ENCODE measurements around the gene NEK1.
"Not testable (repeated sequence)": the region's sequence is repeated elsewhere in the genome, so short reads cannot be mapped to it uniquely, and the experiment has no call there.

NEK1 gene

GRCh38 chr4:169625886-169626285 is 13.5 kb upstream of the NEK1 start:
- no peak for DNase-seq

GRCh38 chr4:169624012-169624411 is 11.6 kb upstream of the NEK1 start:
- not testable (repeated sequence) for DNase-seq

DNA sequence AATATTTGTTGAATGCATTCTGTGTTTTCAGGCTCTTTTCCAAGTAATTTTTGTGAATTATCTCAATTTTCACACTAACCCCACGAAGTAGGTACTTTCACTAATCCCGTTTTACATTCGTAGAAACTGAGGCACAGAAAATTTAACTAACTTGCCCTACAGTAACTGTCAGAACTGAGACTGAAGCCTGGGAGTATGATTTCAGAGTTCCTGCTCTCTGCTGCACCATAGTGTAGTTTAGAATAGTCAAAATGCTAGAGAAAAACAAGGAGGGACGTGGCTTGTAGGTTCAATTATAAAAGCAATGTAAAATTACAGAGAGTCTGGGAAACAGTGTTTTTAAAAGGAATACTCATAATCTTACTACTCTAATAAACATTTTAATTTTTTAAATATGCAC is 10.2 kb upstream of the NEK1 start:
- no peak for DNase-seq

DNA sequence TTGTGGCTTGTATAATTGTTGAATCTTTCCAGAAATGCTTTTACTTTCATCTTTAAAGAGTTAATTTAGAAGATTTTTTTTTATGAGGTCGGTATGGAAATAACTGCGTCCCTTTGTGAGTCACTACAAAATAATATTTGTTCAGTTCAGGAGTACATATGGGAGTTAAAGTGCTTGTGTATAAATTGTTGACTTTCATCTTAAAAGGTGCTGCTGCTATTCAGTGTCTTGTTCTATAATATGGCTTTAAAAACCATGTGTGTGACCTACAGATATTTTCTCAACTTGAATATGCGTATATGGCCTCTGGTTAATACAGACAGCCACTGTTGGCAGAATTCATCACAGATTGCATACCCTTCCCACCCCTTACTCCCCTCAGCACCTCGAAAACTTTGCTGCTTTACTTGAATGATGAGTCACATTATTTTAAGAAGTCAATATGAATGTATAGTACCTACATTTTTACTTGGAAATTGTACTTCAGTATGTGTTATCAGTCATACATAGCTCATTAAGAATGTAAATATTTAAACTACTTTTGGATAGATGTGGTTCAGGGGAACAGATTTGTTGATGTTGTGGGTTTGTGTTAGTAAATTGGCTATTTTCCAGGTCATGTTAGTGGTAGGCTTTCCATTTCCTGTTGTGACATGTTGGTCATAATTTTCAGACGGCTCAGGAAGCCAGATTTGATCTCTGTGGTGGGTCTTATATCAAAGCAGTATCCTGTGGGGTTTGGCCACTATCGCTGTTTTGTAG is 9.5 kb upstream of the NEK1 start:
- DNase-seq = peak; percentile 16

- DNase-seq = no peak
These were observed 8.5 kb upstream of the NEK1 start for GRCh38 chr4:169620880-169621248.

DNA sequence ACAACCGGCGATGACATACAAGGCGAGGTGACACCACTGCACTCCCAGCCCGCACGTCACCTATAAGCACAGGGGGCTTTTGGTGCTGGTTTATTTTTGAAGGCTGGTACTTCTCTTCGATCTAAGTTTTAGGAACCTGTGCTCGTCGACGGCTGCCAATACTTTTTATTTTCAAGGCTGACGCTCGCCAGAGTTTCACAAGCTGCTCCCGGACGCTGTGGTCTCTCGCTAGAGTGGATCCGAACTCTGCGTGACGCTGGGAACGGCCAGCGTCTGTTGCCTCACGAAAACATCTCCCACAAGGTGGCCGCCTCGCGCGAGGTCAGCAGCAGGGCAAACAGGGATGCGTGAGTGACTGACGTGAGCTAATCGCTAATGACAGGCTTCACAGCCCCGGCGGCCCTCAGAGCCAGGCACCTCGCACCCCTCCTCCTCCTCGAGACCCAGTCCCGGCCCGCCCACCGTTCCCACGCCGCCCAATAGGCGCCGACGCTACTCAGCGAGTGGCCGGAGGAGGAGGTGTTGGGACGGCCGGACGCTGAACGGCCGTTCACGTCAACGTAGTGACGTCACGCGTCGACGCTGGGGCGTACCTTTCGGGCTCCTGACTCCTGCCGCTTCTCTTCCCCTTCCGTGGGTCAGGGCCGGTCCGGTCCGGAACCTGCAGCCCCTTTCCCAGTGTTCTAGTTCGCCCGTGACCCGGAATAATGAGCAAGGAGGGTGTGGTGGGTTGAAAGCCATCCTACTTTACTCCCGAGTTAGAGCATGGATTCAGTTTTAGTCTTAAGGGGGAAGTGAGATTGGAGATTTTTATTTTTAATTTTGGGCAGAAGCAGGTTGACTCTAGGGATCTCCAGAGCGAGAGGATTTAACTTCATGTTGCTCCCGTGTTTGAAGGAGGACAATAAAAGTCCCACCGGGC is 7.8 kb upstream of the NEK1 start, which contains the start of gene CLCN3:
Gene CLCN3, plus strand, starts transcription at position 621 of the 922 bp plus-strand sequence. CDS start 15,351 bp downstream, outside the sequence.
- peak; percentile 78 for DNase-seq

DNA sequence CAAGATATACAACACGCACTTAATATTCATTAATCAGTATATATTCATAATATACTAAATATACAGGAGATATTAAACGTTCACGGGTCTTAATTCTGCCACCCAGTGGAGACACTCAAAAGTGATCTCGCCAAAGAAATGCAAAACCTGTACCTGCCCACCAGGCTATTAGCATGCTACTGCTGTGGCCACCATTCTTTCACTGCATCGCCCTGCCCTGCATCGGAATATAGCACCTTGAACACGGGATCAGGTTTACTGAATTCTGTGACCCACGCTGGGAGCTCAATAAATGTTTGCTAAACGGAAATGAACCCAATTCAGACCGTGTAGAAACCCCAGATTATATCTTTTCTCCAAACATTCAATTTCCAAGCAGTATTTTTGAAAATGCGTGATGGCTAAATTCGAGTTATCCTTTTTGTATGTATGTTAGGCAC is 7.2 kb upstream of the NEK1 start:
- DNase-seq = peak; percentile 44

DNA sequence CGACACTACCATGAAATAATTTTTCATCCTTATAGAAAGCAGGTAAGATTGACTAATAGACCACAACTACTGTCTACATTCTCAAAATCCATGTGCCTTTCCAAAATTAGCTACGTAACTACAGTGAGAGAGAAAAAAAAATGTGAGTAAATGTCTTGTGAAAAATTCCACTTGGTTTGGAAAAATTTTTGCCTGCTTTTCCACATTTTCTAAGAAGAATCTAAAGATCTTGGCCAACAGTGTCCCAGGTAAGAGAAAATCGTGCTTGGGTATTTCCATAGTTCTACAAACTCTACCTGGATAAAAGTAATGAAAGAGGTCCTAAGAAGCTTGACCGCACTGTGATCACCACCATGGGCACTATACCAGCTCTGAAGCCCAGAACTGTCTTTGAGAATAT is 6.6 kb upstream of the NEK1 start:
- no peak for DNase-seq

- DNase-seq = no peak
These were observed 5.9 kb upstream of the NEK1 start for GRCh38 chr4:169618286-169618685.

GRCh38 chr4:169617306-169617705 is 4.9 kb upstream of the NEK1 start:
- DNase-seq = no peak

DNA sequence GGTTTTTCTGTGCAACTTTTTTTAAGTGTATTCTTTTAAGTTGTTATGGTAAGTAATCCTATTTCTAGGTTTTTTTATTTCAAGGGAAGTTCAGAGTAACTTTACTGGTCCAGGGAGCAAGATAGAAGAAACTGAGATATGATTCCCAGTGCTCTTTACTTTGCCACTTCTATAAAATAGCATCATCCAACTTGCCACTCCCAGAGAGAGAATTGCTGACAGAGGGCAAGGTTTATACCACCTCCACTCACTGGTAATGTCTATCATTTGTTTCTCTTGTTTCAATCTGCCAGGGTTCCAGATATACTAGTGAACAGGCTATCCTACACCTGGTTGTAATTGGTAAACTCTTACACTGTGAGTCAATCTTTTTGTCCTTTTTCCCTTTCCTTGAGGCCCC is 4.5 kb upstream of the NEK1 start:
- no peak for DNase-seq

DNA sequence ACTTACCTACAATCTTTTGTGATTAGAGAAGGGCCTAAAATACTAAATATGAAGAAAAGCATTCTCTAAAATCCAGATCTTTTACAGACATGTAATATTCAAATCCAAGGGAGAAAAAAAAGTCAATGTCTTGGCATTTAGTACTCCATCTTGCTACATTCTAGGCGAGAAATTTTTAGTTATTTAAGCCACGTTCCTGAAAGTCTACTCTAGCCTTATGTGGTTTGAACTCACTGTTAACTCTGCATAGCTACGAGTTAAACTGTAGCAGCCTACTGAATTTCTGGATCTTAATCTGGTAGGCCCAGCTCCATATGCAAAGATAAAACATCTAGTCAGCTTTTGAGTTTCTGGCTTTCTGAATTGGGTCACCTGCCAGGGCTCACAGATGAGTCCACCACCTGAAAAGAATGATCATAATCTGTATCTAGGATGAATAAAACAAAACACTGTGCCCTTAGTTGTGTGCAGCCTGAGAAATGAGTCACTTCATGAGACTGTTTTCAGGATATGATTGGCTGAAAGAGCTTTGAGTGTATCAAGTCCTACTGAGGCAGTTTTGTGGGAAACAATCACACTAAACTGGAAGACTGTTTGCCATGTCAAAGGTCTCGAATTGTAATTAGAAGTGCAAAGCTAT is 3.2 kb upstream of the NEK1 start:
- DNase-seq = no peak

DNA sequence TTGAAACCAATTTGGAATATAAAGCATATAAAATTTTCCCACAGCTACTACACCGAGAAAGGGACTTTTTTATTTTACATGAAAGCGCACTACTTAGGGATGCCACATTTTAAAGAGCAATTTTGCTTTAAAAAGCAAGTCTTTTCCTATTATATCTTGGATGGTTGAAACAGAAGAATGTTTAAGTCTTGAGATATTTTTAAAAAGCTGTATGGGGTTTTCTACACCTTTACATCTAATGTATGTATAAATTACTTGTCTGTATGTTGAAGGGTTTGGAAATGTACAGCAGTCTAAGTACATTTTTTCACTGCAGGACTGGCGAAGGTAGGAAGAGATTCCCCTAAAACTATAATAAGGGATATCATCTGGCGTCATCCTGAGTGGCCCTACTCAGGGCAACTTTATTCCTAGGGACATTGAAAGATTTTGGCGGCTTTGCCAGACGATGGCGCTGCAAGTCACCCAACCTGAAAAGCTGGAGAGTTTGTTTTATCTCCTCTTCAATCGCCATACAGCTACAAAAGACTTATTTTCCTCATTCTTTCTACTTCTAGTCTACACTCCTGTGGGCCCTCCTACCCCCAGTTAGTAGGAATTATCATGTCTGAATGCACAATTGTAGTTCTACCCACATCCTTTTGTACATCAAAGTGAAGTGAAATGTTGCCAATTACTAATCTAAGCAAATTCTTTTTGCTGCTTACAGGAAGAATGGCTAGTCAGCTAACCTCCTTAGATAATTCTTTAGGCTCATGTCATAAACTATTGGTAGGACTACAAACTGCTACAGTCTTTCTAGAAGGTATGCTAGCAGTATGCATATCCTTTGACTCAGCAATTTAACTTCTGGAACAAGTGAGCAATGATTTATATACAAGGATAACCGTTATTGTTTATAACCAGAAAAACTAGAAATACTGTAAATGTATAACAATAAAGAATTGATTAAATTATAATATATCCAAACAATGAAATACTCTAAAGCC is 782 bp upstream of the NEK1 start:
- peak; percentile 68 for DNase-seq

GRCh38 chr4:169611157-169611556 is 1.2 kb downstream of the NEK1 start:
- no peak for DNase-seq

- DNase-seq = no peak
These were observed 7.5 kb downstream of the NEK1 start for GRCh38 chr4:169604903-169605331.

DNA sequence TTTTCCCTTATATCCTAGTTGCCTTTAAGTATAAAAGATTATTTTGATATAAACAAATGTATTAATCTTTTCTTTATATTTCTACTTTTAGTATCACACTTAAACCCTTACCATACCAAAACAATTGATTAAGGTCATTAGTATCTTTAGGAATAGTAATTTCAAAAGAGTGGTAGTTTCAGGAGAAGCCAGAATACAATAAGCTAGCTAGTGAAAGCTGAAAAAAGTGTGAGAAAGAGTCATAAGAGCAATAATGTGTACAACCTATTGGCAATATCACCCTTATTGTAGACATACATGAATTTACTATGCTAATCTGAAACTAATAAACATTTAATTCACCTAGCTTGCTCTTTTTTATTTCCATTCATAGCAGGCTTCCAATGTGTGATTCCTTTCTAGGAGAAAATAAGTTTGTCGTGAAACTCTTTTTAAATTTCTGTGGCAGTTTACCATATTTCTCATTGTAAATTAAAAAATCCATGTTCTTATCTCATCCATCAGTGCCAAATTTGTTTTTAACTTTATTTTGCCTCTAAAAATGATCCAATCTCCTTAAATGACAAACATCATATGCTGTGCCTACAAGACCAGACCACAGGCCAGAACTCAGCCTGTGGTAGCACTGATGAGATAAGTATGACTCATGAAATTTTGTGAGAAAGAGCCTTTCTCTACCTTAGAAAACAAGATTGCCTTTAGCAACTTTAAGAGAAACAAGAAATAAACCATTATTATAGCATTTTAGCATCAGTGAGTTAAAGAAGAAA is 8.1 kb downstream of the NEK1 start:
- DNase-seq = no peak

- no peak for DNase-seq
These were observed 9.1 kb downstream of the NEK1 start for GRCh38 chr4:169603312-169603711.

GRCh38 chr4:169601016-169601771 is 11.2 kb downstream of the NEK1 start:
- DNase-seq = no peak

DNA sequence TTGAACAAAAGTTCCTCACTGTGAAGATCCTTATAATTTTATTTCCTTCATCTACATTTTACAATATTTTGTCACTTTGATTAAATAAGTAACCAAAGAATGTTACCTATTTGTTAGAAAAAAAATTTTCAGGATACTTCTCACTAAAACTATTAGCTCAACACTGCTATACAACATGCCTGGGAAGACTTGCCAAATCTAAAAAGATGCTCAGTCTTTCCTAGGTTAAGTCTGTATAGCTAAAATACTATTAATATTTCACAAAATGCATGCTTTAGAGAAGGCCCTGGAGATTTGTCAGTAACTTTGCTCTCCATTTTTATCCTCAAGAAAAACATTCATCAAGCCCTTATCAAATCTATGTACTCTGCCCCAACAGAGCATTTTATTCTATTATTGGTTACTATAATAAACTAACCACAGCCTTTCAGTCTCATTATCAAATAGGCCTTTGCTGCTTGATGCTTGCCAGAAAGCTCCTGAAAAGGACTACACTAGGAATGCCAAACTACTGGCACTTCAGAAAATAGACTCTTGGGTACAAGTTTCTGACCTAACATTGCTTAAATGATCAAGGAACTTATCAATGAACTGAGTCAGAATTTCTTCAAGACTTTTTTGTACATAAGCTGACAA is 17.7 kb downstream of the NEK1 start:
- no peak for DNase-seq

GRCh38 chr4:169593050-169593560 is 19.3 kb downstream of the NEK1 start:
- DNase-seq = no peak

All from NCI-H1694 treated with DMSO at 0.1 percent for 48 hours (cell line).